Activated CD8-positive, alpha-beta memory T cell treated with anti-CD3 and anti-CD28 coated beads for 48 hours (primary cell): ENCODE results near the gene MPHOSPH6.
A peak's percentile ranks its signal among the peaks of the same experiment; 100 is the strongest.
"Not testable (repeated sequence)": the region's sequence is repeated elsewhere in the genome, so short reads cannot be mapped to it uniquely, and the experiment has no call there.

Source experiments
- DNase-seq, 3 experiments: peaks; one replicate each; pipeline ENCODE4 v3.0.0-alpha.2; 2020; ENCODE audit warnings: low read depth in 2 of 3, low spot score in 2 of 3

The MPHOSPH6 gene

GRCh38 chr16:82169861-82170845, at the start of gene MPHOSPH6:
TSS of gene MPHOSPH6 (minus strand) at chr16:82170224. CDS start at chr16:82170175, 49 bp downstream.
- peak; percentile 69 to 87 (median 78) for DNase-seq

DNA sequence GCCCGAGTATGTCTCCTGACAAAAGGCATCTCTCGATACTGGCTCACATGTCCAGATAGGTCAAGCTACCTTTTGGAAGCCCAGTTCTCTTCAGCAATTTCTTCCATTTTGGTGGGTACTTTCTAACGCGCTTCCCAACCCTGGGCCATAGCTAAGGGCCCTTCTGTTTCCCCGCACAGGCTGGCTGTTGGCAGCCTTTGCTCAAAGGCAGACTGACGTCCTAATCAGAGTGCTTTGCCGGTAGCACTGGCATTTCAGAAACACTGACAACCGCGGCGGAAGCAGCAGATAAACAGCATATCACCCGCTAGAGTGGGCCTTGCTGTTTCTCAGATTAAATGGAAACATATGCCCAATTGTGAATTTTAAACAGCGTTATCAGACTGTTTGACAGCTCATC, 49.3 kb upstream of the MPHOSPH6 start:
- DNase-seq = no peak

GRCh38 chr16:82209314-82209713, 39.3 kb upstream of the MPHOSPH6 start:
- DNase-seq = not testable (repeated sequence)

DNA sequence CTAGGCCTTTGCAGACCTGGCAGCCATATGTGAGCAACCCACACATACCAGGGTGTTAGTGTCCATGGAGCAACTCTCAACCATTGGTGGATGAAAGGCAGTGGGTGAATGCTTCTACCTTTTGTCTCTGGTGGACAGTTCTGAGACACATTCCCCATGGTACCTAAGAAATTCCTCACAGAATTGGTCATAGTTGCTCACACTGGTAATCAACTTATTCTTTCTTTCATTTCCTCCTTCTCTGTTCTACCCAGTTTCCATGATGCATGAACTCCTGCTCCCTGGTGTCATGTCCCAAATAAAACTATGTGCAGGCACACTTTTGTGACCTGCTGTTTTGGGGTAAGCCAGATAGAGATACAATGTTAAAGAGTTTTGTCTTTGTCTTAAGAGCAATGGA, 33.2 kb upstream of the MPHOSPH6 start:
- DNase-seq = no peak

- no peak for DNase-seq
Observed at GRCh38 chr16:82201926-82202325, 31.9 kb upstream of the MPHOSPH6 start.

- no peak for DNase-seq
Observed at GRCh38 chr16:82201351-82201750, 31.3 kb upstream of the MPHOSPH6 start.

GRCh38 chr16:82199209-82199608, 29.2 kb upstream of the MPHOSPH6 start:
- DNase-seq = no peak

DNA sequence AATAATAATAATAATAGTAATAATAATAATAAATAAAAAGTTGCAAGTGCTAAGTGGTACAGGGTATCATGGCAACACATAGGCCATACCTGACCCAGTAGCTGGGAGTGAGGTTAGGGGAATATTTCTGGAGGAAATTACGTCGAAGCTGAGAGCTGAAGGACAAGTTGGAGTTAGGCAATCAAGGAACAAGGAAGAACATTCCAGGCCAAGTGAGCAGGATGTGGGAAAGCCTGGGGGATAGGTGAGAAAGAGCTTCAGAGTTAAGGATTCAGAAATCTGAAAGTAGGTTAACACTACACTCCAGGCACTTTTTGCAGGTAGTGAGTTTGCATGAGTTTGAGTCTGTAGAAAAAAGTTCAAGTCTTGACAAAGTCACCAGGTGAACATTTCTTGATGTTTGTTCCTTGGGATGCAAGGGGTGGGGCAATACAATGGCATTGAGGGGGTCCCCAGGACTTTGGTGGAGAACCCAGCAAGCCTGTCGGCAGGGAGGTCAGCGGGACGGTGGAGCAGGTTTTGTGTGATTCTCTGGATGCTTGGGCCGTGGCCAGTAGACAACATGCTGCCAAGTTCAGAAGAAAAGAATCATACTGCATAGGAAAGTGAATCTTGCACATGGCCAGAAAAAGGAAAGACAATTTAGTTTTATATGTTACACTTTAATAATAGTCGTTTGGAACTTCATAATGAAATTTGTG, 27.7 kb upstream of the MPHOSPH6 start:
- DNase-seq = no peak

GRCh38 chr16:82195917-82196494, 26.0 kb upstream of the MPHOSPH6 start:
- no peak for DNase-seq

- DNase-seq = no peak
Observed at GRCh38 chr16:82194086-82194485, 24.1 kb upstream of the MPHOSPH6 start.

GRCh38 chr16:82192665-82193064, 22.6 kb upstream of the MPHOSPH6 start:
- DNase-seq = no peak

- DNase-seq = no peak
Observed at GRCh38 chr16:82190386-82190785, 20.4 kb upstream of the MPHOSPH6 start.

DNA sequence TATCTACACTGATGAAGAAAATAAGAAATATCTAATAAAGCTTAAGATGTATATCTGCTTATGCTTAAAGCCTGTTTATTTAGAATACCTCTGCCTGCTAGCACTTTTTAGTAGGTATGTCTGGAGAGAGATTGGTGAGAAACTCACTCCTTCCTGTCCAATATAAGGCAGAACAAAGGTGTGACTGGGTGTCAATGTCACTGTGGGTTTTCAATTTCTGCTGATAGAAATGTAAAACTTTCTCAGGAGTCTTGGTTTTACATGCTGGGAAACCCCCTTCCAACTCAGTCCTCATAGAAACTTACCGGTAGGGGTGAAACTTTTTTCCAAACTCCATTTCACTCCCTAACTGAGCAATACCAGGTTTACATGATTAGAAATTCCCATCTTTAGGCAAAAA, 17.8 kb upstream of the MPHOSPH6 start:
- no peak for DNase-seq

DNA sequence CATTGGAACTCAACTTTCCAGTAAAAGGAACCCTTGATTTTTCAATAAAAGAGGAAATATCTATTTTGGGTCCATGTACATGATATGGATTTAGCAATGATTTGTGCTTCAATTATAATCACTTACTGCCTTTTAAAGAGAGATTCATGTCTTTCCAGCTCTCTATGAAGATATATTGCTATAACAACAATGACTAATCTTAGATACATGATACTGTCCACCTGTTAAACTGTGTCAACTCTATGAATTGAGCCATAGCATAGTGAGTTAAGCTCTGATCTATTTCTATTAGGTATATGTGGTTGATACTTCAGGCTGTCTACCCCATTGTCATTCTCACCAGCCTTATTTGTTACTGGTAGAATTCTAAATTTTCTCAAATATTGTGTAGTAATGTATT, 15.0 kb upstream of the MPHOSPH6 start:
- DNase-seq = no peak

- DNase-seq = no peak
Observed at GRCh38 chr16:82184213-82184612, 14.2 kb upstream of the MPHOSPH6 start.

DNA sequence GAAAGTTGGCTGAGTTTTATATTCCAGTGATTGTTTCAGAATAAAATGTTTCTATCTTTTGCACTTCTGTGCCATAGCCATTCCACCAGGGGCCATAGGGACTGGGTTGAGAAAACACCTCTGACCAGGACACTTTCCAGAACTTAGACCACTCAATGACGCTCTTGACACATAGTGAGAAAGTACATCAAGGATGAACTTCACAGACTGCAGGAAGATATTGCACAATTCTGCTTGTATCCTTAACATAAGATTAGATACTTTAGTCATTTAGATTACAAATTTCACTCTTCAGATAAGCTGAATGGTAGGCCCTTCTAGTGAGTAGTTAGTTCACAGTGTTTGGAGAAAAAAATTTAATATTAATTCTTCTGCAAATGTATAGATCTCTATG, 13.0 kb upstream of the MPHOSPH6 start:
- no peak for DNase-seq

DNA sequence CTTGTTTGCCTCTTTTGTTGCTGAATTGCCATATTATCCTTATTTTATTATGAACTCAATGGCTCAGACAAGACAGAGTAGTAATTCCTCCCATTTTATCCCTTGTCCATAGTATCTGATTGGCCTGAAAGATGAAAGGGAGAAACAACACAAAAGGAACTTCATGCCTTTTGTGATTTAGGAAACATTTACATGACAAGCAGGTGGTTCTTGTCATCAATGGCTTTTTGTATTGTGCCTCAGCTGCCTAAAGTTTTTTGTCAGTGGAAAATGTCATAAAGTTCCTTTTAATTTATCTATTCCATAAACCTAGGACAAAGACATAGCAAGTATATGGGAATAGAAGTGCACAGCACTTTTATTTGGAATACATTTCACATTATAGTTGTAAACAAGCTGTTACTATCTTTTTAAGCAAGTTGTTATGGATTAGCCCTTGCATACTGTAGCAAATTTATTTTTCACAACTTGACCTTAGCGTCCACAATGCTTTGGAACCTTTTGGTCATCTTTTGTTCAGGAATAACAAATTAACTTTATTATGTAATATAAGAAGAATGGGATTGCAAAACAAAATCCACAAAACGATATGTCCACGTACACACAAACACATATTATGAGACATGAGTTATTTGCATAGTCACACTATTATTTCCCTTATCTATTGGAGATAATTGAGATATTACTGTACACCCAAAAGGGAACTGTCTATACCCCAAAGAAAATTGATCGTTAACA, 12.4 kb upstream of the MPHOSPH6 start:
- no peak for DNase-seq

GRCh38 chr16:82181461-82182185, 11.6 kb upstream of the MPHOSPH6 start:
- no peak for DNase-seq

DNA sequence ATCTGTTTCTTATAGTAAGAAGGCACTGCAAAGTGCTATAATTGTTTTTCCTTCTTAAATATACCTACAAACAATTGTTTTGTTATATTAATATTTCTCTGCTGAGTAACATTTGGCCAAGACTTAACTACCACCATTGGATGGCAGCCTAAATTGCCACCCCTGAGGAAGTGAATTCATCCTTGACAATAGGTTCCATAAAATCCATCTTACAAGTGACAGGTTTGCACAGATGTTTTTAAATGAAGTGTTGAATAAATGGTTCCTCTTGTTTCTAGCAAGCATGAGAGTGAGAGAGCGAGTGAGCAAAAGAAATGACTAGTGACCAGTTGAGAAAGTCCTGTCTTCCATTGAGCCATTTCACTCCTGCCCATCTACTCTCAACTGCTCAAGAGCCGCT, 8.3 kb upstream of the MPHOSPH6 start:
- no peak for DNase-seq

DNA sequence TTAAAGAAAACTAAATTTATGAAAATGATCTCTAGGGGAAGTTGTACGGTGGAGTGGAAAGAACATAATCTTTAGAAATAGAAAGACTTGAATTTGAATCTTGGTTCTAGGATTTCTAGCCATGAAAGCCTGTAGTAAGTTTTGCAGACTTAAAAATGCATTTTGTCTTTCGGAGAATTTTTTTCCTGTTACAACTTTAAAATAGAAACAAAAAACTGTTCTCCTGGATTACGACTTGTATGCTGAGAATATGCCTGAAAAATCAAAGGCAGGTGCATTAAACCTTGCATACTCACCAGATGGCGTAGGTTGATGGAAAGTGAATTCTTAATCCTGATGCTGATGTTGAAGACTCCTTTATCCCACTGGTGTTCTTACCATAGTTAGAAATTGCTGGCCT, 7.5 kb upstream of the MPHOSPH6 start:
- no peak for DNase-seq

DNA sequence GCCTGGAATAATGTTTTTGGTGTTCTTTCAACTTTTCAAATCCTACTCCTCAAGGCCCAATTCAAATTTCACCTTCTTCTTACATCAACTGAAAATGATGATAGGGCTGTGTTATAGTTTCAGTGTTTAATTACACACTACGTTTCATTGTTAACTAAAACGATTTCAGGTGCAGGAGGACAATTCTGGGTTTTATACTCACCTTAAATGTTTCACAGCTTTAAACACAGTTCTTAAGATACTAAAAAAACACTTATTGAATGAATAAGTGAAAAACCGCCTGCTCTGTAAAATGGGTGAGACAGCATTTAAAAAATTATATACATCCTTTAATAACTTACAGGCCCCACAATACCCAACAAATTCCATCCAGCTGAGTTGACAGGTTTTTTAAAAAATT, 6.2 kb upstream of the MPHOSPH6 start:
- DNase-seq = no peak
